ENCODE results near the gene PPP1R9A.

DNA sequence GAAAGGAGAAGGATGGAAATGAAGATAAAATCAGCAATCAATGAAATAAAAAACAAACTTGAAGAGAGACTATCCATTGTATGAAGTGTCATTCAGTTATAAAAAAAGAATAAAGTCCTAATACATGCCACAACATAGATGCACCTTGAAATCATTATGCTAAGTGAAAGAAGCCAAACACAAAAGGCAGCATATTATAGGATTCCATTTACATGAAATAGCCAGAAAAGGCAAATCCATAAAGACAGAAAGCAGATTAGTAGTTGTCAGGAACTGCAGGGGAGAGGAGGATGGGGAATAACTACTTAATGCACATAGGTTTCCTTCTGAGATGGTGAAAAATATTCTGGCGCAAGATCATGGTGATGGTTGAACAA lies 423.6 kb downstream of the PPP1R9A start:
- TF ChIP-seq POLR2A (IDR thresholded peaks at IDR 0.05) = no peak
- TF ChIP-seq, protein P1, sequence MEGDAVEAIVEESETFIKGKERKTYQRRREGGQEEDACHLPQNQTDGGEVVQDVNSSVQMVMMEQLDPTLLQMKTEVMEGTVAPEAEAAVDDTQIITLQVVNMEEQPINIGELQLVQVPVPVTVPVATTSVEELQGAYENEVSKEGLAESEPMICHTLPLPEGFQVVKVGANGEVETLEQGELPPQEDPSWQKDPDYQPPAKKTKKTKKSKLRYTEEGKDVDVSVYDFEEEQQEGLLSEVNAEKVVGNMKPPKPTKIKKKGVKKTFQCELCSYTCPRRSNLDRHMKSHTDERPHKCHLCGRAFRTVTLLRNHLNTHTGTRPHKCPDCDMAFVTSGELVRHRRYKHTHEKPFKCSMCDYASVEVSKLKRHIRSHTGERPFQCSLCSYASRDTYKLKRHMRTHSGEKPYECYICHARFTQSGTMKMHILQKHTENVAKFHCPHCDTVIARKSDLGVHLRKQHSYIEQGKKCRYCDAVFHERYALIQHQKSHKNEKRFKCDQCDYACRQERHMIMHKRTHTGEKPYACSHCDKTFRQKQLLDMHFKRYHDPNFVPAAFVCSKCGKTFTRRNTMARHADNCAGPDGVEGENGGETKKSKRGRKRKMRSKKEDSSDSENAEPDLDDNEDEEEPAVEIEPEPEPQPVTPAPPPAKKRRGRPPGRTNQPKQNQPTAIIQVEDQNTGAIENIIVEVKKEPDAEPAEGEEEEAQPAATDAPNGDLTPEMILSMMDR (IDR thresholded peaks at IDR 0.05 in 4 of 5, conservative IDR thresholded peaks at IDR 0.05 in 1 of 5) = no peak
